Urinary bladder (tissue), 4 donors: ENCODE measurements around the gene SHMT1. TPM values are rescaled to one million over a fixed set of nuclear protein-coding genes. Genes with fewer than 3 reads are reported as not detected.
"Not testable (repeated sequence)": the region's sequence is repeated elsewhere in the genome, so short reads cannot be mapped to it uniquely, and the experiment has no call there.

Source experiments
- DNase-seq: peaks from one replicate; pipeline ENCODE4 v3.0.0-alpha.2; 2015; ENCODE audit errors: extremely low spot score
- H3K27ac ChIP-seq: one replicate; pipeline ENCODE4 v1.5.1; 2013; ENCODE audit warnings: low read depth, mild to moderate bottlenecking, moderate library complexity
- H3K36me3 ChIP-seq: one replicate; pipeline ENCODE4 v1.6.1; 2013; ENCODE audit warnings: mild to moderate bottlenecking, moderate library complexity; ENCODE audit not compliant: insufficient read depth
- H3K4me1 ChIP-seq: one replicate; pipeline ENCODE4 v1.6.1; 2013; ENCODE audit warnings: mild to moderate bottlenecking, moderate library complexity; ENCODE audit not compliant: insufficient read depth
- H3K4me3 ChIP-seq: one replicate; pipeline ENCODE4 v1.5.1; 2013; ENCODE audit warnings: low read depth, low read length
- WGBS: extraction: QIAGEN DNeasy Blood & Tissue Kit; methylation state at CpG from one replicate; pipeline ENCODE4 v1.1.7; 2013; 5-methylcytosine and 5-hydroxymethylcytosine counted together
- polyA plus RNA-seq: library from polyadenylated mRNA; stranded (reverse); fragments of 200-250 nt; gene quantifications from one replicate; pipeline ENCODE4 v1.2.3, GENCODE V29; 2013
- total RNA-seq: library from RNA; depleted of rRNA; stranded (reverse); fragments of >200 nt; gene quantifications from one replicate; pipeline ENCODE4 v1.2.3, GENCODE V29; 2014
- donor health status: healthy with polysubstance abuse.
- donor health status: healthy.

SHMT1 gene
- total and polyA plus RNA-seq, 2 donors, result 11.5 to 22.6 TPM

GRCh38 chr17:18383079-18383481, 19.7 kb upstream of the SHMT1 start:
- not testable (repeated sequence) for H3K4me3 ChIP-seq, DNase-seq
- 20% methylated on average over 36 of the region's 36 CpGs for WGBS

DNA sequence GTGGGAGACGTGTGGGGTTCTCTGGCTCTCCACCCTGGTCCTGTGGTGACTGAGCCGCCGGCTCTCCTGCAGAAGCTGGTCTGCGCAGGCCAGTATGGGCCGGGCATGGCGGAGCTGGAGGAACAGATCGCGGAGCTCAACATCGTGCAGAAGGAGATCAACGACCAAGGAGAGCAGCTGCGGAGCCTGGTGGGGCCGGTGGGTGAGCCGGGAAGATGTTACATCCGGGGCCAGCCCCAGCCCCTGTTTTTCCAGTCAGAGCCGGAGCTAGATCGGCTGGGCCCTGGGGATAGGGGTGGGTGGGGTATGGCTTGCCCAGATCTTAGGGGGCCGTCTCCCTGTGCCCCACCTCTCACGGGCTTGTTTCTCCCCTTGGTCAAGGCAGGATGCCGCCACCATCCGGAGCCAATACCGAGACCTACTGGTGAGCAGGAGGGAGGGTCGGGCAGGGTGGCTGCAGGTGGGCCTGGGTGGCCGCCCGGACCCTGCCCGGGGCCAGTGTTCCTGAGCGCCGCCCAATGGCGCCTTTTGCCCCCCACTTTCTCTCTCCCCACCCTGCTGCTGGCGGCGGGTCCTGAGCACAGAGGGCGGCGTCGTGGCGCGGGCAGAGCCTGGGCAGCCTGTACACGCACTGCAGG, 19.2 kb upstream of the SHMT1 start:
- Histone ChIP-seq H3K27ac (no peak overlapping the region), H3K4me1 (peaks cover 2% of the 10 kb centered on the region), H3K36me3 (no peaks in the 10 kb centered on the region), H3K4me3 (no peak overlapping the region)
- WGBS, result 65% methylated on average over 36 of the region's 36 CpGs
- DNase-seq, result no peak

More at GRCh38 chr17:18383079-18383481, 19.7 kb upstream of the SHMT1 start:
- not testable (repeated sequence) for H3K27ac ChIP-seq, H3K4me1 ChIP-seq, H3K36me3 ChIP-seq

DNA sequence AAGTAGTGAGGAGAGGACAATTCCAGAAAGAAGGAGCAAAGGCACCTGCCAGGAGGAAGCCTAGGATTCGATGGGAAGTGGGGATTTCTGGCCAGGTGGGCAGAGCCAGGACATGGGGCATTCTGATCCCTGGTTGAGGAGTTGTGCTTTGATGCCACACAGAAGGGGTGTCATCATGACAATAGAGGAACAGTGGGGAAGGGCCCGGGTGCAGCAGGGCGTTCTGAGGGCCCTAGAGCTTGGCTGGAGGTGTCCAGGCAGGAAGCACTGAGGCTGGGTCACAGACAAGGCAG, 18.5 kb upstream of the SHMT1 start:
- no peaks in the 10 kb centered on the region for H3K36me3 ChIP-seq
- no peak overlapping the region for H3K4me3 ChIP-seq
- 82% methylated on average over 3 of the region's 3 CpGs for WGBS
- H3K4me1 ChIP-seq, result peaks cover 2% of the 10 kb centered on the region
- H3K27ac ChIP-seq, result no peak overlapping the region
- no peak for DNase-seq

GRCh38 chr17:18381158-18381952, 18.0 kb upstream of the SHMT1 start:
- Histone ChIP-seq H3K4me3 (no peak overlapping the region), H3K4me1 (peaks cover 2% of the 10 kb centered on the region), H3K36me3 (no peaks in the 10 kb centered on the region), H3K27ac (no peak overlapping the region)
- no peak for DNase-seq
- 83% methylated on average over 23 of the region's 23 CpGs for WGBS

GRCh38 chr17:18380471-18381157, 17.3 kb upstream of the SHMT1 start:
- Histone ChIP-seq H3K27ac (no peak overlapping the region), H3K4me1 (peaks cover 2% of the 10 kb centered on the region), H3K36me3 (no peaks in the 10 kb centered on the region), H3K4me3 (no peak overlapping the region)
- WGBS, result 70% methylated on average over 15 of the region's 15 CpGs
- DNase-seq, result no peak

DNA sequence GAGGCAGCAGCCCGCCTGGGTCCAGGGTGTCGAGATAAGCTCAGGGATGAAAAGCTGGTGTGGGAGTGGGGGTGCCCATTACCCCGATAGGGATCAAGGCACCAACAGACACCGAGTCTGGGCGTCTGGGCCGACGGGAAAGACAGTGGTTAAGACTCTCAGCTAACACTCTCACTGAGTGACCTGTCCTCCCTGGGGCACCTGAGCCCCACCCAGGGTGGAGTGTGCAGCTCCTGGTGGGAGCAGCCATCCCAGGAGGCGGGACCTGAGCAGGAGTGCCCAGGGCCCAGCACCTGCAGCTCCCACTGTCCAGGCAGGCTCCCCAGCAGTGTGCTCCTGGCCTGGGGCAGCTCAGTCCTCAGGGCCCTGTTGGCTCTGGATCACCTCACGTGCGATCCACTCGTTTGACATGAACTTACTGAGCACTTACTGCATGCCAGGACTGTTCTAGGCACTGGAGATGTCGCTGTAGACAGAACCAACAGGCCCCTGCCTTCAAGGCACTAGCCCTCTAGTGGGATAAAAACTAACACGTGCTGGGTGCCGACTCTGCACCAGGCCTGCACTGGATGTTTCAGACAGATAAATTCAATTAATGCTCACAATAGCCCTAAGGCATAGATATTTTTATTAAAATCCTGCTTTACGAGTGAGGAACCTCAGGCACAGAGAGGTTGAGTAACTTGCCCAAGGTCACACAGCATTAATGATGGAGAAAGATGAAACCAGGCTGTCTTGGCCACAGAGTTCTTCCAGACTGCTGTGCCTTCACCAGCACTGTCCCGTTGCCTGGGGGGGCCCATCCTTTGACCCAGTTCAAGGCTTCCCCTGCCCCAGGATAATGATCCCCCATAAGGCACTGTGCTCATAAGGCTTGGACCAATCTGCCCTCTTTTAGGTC, 16.1 kb upstream of the SHMT1 start:
- Histone ChIP-seq H3K4me1 (peaks cover 2% of the 10 kb centered on the region), H3K4me3 (no peak overlapping the region), H3K36me3 (no peaks in the 10 kb centered on the region), H3K27ac (no peak overlapping the region)
- 72% methylated on average over 16 of the region's 16 CpGs for WGBS
- no peak for DNase-seq

- not testable (repeated sequence) for DNase-seq, H3K4me1 ChIP-seq, H3K4me3 ChIP-seq, H3K36me3 ChIP-seq, H3K27ac ChIP-seq
- WGBS, result 89% methylated on average over 5 of the region's 5 CpGs
Measured at GRCh38 chr17:18378614-18379013, 15.3 kb upstream of the SHMT1 start.

DNA sequence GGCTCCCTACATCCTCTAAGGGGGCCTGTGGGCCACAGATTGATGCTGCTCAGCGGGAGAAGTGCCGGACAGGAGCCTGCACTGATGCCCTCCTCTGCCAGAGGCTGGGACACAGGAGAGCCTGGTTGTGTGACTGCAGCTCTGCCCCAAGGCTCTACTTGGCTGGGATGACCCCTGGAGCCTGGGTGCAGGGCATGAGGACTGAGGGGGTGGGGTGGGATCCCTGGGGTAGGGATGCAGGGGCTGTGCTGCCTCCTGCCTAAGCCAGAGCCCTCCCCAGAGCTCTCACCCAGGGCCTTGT, 14.8 kb upstream of the SHMT1 start:
- WGBS, result 85% methylated on average over 2 of the region's 2 CpGs
- Histone ChIP-seq H3K36me3 (no peaks in the 10 kb centered on the region), H3K4me1 (peaks cover 2% of the 10 kb centered on the region), H3K4me3 (no peak overlapping the region), H3K27ac (peak overlapping the region; percentile 81)
- DNase-seq, result no peak

DNA sequence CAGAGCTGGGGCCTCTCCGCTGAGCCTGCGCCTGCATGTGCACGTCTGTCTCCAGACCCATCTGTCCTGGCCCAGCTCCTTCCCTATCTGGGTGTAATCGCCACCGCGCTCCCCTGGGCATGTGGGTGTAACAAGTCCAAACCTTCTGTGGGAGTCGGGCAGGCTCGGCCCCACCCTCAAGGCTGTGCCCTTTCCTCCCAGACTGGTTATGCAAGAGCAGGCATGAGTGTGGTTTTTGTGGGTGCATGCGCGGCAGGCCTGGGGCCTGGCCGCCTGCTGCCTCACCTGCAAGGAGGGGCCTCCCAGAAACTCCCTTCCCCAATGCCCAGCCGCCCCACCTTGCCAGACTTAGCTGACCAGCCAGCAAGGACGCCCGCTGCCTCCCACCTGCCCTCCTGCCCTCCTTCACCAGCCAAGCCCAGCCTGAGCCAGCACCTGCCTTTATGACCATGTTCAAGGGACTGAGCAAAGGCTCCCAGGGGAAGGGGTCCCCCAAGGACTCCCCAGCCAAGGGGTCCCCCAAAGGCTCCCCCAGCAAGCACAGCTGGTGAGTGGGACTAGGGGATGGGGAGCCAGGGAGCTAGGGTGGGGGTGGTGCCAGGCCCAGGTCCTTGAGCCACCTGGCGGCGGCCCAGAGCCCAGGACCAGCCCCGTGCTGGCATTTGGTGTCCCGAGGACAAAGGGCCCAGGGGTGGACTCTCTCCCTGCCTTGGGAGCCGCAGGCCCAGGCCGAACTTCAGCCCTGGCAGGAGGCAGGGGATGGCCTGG, 14.3 kb upstream of the SHMT1 start, which contains the start of gene EVPLL:
Gene EVPLL, plus strand, starts transcription at position 342 of the 768 bp plus-strand sequence. CDS start 3,160 bp downstream, outside the sequence.
- DNase-seq, result peak; percentile 60

DNA sequence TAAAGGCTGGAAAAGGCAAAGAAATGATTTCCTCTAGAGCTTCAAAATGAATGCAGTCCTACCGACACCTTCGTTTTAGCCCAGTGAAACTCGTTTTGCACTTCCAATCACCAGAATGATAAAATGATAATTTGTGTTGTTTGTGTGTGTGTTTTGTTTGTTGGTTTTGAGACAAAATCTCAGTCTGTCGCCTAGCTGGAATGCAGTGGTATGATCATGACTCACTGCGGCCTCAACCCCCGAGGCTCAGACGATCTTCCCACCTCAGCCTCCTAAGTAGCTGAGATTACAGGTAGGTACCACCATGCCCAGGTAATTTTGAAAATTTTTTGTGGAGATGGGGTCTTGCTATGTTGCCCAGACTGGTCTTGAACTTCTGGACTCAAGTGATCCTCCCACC, 10.9 kb upstream of the SHMT1 start:
- Histone ChIP-seq H3K27ac (no peak overlapping the region), H3K36me3 (no peaks in the 10 kb centered on the region), H3K4me3 (no peak overlapping the region), H3K4me1 (peaks cover 2% of the 10 kb centered on the region)
- 81% methylated on average over 7 of the region's 7 CpGs for WGBS
- no peak for DNase-seq

More for the DNA sequence above, 14.3 kb upstream of the SHMT1 start, which contains the start of gene EVPLL:
- H3K27ac ChIP-seq, result peak within 1 kb of the TSS; percentile 81
- H3K4me1 ChIP-seq, result peaks cover 2% of the 10 kb centered on the region
- H3K36me3 ChIP-seq, result no peaks in the 10 kb centered on the region
- H3K4me3 ChIP-seq, result no peak within 1 kb of the TSS
- 64% methylated on average over 20 of the region's 20 CpGs for WGBS

DNA sequence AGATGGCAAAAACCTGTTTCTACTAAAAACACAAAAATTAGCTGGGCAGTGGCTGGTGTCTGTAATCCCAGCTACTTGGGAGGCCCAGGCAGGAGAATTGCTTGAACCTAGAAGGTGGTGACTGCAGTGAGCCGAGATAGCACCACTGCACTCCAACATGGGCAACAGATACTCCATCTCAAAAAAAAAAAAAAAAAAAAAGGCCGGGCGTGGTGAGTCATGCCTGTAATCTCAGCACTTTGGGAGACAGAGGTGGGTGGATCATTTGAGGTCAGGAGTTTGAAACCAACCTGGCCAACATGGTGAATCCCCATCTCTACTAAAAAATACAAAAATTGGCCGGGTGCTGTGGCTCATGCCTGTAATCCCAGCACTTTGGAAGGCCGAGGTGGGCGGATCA, 9.8 kb upstream of the SHMT1 start:
- H3K27ac ChIP-seq, H3K4me3 ChIP-seq, H3K36me3 ChIP-seq, H3K4me1 ChIP-seq, DNase-seq: not testable (repeated sequence)
- WGBS, result 87% methylated on average over 6 of the region's 6 CpGs

GRCh38 chr17:18371455-18371854, 8.1 kb upstream of the SHMT1 start:
- Histone ChIP-seq H3K27ac (no peak overlapping the region), H3K36me3 (no peaks in the 10 kb centered on the region), H3K4me1 (no peaks in the 10 kb centered on the region), H3K4me3 (no peak overlapping the region)
- no peak for DNase-seq
- WGBS, result 78% methylated on average over 7 of the region's 7 CpGs

GRCh38 chr17:18370761-18371160, 7.4 kb upstream of the SHMT1 start:
- Histone ChIP-seq H3K27ac (no peak overlapping the region), H3K4me1 (no peaks in the 10 kb centered on the region), H3K4me3 (no peak overlapping the region), H3K36me3 (no peaks in the 10 kb centered on the region)
- DNase-seq, result no peak
- WGBS, result 73% methylated on average over 5 of the region's 5 CpGs
